Measurements from ENCODE around the gene PPP1R13B.
A peak's percentile ranks its signal among the peaks of the same experiment; 100 is the strongest.
"Not testable (repeated sequence)": the region's sequence is repeated elsewhere in the genome, so short reads cannot be mapped to it uniquely, and the experiment has no call there.

PPP1R13B gene

GRCh38 chr14:103695296-103696069 is 151.9 kb downstream of the PPP1R13B start:
- peak; percentile 17 for DNase-seq

GRCh38 chr14:103694572-103695026 is 152.8 kb downstream of the PPP1R13B start:
- no peak for DNase-seq

- no peak for DNase-seq
Measured at GRCh38 chr14:103693515-103693914, 153.9 kb downstream of the PPP1R13B start.

GRCh38 chr14:103692871-103693270 is 154.5 kb downstream of the PPP1R13B start:
- DNase-seq: no peak

- no peak for DNase-seq
Measured at GRCh38 chr14:103692159-103692558, 155.2 kb downstream of the PPP1R13B start.

- DNase-seq: not testable (repeated sequence)
Measured at GRCh38 chr14:103691655-103692054, 155.7 kb downstream of the PPP1R13B start.

- DNase-seq: no peak
Measured at GRCh38 chr14:103690332-103690731, 157.0 kb downstream of the PPP1R13B start.

GRCh38 chr14:103688906-103689902 is 158.2 kb downstream of the PPP1R13B start:
- no peak for DNase-seq

GRCh38 chr14:103688441-103688840 is 158.9 kb downstream of the PPP1R13B start:
- no peak for DNase-seq

- DNase-seq: no peak
Measured at GRCh38 chr14:103687712-103688111, 159.7 kb downstream of the PPP1R13B start.

GRCh38 chr14:103686831-103687485 is 160.4 kb downstream of the PPP1R13B start:
- no peak for DNase-seq

GRCh38 chr14:103685276-103686211 is 161.8 kb downstream of the PPP1R13B start:
- DNase-seq: no peak

- DNase-seq: no peak
Measured at GRCh38 chr14:103684871-103685270, 162.5 kb downstream of the PPP1R13B start.

- DNase-seq: no peak
Measured at GRCh38 chr14:103684471-103684870, 162.9 kb downstream of the PPP1R13B start.

Measured in NCI-H2171 (cell line).